Pancreas (tissue), 10 donors: Measurements from ENCODE around the gene PSMD13. TPM values are rescaled to one million over a fixed set of nuclear protein-coding genes. Genes with fewer than 3 reads are reported as not detected.

Source experiments
- ATAC-seq, 4 donors: fragments of 200-7000 bp; cut with Tn5 transposase; one replicate each; pipeline versions ENCODE4 v1.8.0 to v1.9.1; 2020; ENCODE audit warnings: mild to moderate bottlenecking in 4 of 4, moderate library complexity in 4 of 4
- DNase-seq, 6 donors: peaks; one replicate each; pipeline ENCODE4 v3.0.0-alpha.2; 2020
- FAIRE-seq: peaks from 2 replicates; lab custom pipeline; 2012; peaks lifted over from hg19 to GRCh38; lab: Jason Lieb, UNC
- H3K27ac ChIP-seq, 4 donors: fragments of 200-600 bp; sonication (generic); 1 replicate in 3 of 4; 2 replicates in 1 of 4; pipeline versions ENCODE4 v1.5.0 to v1.8.0; 2020
- H3K27me3 ChIP-seq, 4 donors: fragments of 200-600 bp; one replicate each; pipeline ENCODE4 v1.8.0; 2021
- H3K36me3 ChIP-seq, 3 donors: fragments of 200-600 bp; sonication (generic) in 1 of 3; one replicate each; pipeline versions ENCODE4 v1.5.0 to v1.8.0; 2020 to 2021
- H3K4me1 ChIP-seq, 3 donors: fragments of 200-600 bp; one replicate each; pipeline ENCODE4 v1.8.0; 2021
- H3K4me3 ChIP-seq, 4 donors: fragments of 200-600 bp; sonication (generic) in 2 of 4; one replicate each; pipeline versions ENCODE4 v1.5.0 to v1.8.0; 2020 to 2021
- H3K9me3 ChIP-seq, 4 donors: fragments of 200-600 bp; one replicate each; pipeline ENCODE4 v1.8.0; 2021
- WGBS, 2 donors: extraction: QIAGEN DNeasy Blood & Tissue Kit; methylation state at CpG; one replicate each; pipeline ENCODE4 v1.1.7; 2013; 5-methylcytosine and 5-hydroxymethylcytosine counted together
- intact Hi-C, 3 donors: fragments of 100-400 bp; cut with DNase I; formaldehyde crosslinking; loops; one replicate each; pipeline versions ENCODE4 v1.11.1 to v1.14.2; 2022
- polyA plus RNA-seq, 2 donors: library from polyadenylated mRNA; stranded (reverse); fragments of 200-250 nt; gene quantifications; one replicate each; pipeline ENCODE4 v1.2.3, GENCODE V29; 2013
- total RNA-seq, 6 donors: library from RNA; stranded (reverse); fragmentation: NEBNext Ultra II Directional in 4 of 6; extraction: Animal tissue kit (Norgen Biotek cat#: 25700) in 4 of 6; gene quantifications; one replicate each; pipeline versions ENCODE4 v1.2.1 to v1.2.4, GENCODE V29; 2021 to 2023
- TF ChIP-seq, protein P1 (sequence below), 4 donors: fragments of 200-600 bp; sonication (generic) in 3 of 4; IDR thresholded peaks; one replicate each; pipeline versions ENCODE4 v1.5.0 to v1.8.0; 2021; ENCODE audit warnings: antibody characterized with exemption in 4 of 4
- donor health status: healthy with polysubstance abuse.
- donor health status: DM: no; HTN: no; CAD: no; lungs with moderate emphysema.
- donor health status: DM: no; HTN: no; CAD: no.
- donor health status: control.
- donor health status: control.
- donor health status: Bipolar disorder and iron deficiency.
- donor health status: DM: yes; HTN: yes; CAD: no.
- donor health status: DM: no; HTN: no; CAD: no.
- donor health status: DM: no; HTN: no; CAD: no.
- donor health status: DM: yes; HTN: yes; CAD: no.

The PSMD13 gene
- total and polyA plus RNA-seq, 8 donors = 35.5 to 118 (median 47.0) TPM

DNA sequence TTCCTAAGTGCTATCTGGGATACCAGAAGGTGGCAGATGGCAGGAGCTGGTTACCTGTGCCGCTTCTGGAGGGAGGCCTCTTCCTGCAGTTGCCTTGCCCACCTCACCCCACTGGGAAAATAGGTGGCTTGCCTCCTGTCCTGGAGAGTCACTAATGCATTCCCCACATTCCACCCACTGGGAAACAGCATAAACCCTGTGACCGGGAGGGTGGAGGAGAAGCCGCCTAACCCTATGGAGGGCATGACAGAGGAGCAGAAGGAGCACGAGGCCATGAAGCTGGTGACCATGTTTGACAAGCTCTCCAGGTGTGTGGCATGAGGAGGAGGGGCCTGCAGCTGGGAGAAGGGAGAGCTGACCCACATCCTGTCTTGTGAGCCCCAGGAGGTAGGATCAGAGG lies 23.7 kb upstream of the PSMD13 start:
- H3K4me1 ChIP-seq = peaks cover 10 to 13% (median 13%) of the 10 kb centered on the region in 3 donors
- 87 to 89% methylated on average over 4 of the region's 4 CpGs for WGBS, 2 donors
- no peak overlapping the region for H3K4me3 ChIP-seq
- no peaks in the 10 kb centered on the region for H3K27me3 ChIP-seq
- H3K27ac ChIP-seq = no peak overlapping the region
- no peak for ATAC-seq
- FAIRE-seq = no peak
- H3K9me3 ChIP-seq = no peaks in the 10 kb centered on the region
- H3K36me3 ChIP-seq = peaks cover 0 to 49% (median 33%) of the 10 kb centered on the region in 3 donors
- intact Hi-C loops = no loop called here
- TF ChIP-seq, protein P1, sequence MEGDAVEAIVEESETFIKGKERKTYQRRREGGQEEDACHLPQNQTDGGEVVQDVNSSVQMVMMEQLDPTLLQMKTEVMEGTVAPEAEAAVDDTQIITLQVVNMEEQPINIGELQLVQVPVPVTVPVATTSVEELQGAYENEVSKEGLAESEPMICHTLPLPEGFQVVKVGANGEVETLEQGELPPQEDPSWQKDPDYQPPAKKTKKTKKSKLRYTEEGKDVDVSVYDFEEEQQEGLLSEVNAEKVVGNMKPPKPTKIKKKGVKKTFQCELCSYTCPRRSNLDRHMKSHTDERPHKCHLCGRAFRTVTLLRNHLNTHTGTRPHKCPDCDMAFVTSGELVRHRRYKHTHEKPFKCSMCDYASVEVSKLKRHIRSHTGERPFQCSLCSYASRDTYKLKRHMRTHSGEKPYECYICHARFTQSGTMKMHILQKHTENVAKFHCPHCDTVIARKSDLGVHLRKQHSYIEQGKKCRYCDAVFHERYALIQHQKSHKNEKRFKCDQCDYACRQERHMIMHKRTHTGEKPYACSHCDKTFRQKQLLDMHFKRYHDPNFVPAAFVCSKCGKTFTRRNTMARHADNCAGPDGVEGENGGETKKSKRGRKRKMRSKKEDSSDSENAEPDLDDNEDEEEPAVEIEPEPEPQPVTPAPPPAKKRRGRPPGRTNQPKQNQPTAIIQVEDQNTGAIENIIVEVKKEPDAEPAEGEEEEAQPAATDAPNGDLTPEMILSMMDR (IDR thresholded peaks at IDR 0.05) = no peak
- DNase-seq = peak in 1 of 6 donors; percentile 26

DNA sequence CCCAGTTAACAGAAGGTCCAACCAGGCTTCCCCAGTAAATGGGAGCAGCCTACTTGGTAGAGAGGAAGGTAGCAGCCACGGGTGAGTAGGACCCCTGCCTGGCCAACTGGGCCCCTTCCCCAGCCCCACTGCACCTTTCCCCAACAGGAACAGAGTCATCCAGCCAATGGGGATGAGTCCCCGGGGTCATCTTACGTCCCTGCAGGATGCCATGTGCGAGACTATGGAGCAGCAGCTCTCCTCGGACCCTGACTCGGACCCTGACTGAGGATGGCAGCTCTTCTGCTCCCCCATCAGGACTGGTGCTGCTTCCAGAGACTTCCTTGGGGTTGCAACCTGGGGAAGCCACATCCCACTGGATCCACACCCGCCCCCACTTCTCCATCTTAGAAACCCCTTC lies 22.7 kb upstream of the PSMD13 start:
- 83 to 92% methylated on average over 5 to 7 of the region's 7 CpGs for WGBS, 2 donors
- TF ChIP-seq, protein P1 (IDR thresholded peaks at IDR 0.05) = no peak
- Histone ChIP-seq H3K36me3 (peaks cover 0 to 49% (median 33%) of the 10 kb centered on the region in 3 donors), H3K4me3 (no peak overlapping the region), H3K4me1 (peaks cover 10 to 13% (median 13%) of the 10 kb centered on the region in 3 donors), H3K27me3 (no peaks in the 10 kb centered on the region), H3K27ac (no peak overlapping the region), H3K9me3 (no peaks in the 10 kb centered on the region)
- DNase-seq (peak in 2 of 6 donors; percentile 6 to 22), FAIRE-seq (no peak), ATAC-seq (no peak)
- intact Hi-C loops = no loop called here

DNA sequence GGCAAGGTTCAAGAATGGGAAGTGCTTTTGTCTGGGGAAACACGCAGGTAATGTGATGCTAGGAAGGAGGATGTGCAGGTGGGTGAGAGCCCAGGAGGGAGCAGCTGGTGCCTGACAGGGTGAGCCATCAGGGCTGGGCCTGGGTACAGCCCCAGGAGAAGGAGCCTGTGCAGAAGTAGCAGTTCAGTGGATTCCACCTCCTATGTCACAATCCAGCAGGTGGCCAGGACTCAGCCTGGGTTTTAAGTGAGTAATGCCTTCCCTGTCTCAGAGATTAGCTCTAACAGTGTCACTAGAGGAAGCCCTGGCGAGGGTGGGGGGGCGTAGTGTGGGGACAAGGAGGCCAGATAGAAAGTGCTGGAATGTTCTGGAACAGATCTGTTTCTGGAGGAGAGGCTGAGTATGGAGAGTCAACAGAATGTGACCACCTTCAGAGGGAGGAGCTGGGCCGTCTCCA lies 21.2 kb upstream of the PSMD13 start:
- FAIRE-seq = no peak
- Histone ChIP-seq H3K4me1 (no peaks in the 10 kb centered on the region), H3K27me3 (no peaks in the 10 kb centered on the region), H3K36me3 (peaks cover 0 to 49% (median 33%) of the 10 kb centered on the region in 3 donors), H3K9me3 (no peaks in the 10 kb centered on the region), H3K27ac (no peak overlapping the region), H3K4me3 (no peak overlapping the region)
- intact Hi-C loops = no loop called here
- WGBS, 2 donors = 74 to 80% methylated on average over 4 of the region's 4 CpGs
- TF ChIP-seq, protein P1 (IDR thresholded peaks at IDR 0.05) = no peak
- DNase-seq = peak in 2 of 6 donors; percentile 8 to 26
- peak in 2 of 4 donors; percentile 11 to 22 for ATAC-seq

DNA sequence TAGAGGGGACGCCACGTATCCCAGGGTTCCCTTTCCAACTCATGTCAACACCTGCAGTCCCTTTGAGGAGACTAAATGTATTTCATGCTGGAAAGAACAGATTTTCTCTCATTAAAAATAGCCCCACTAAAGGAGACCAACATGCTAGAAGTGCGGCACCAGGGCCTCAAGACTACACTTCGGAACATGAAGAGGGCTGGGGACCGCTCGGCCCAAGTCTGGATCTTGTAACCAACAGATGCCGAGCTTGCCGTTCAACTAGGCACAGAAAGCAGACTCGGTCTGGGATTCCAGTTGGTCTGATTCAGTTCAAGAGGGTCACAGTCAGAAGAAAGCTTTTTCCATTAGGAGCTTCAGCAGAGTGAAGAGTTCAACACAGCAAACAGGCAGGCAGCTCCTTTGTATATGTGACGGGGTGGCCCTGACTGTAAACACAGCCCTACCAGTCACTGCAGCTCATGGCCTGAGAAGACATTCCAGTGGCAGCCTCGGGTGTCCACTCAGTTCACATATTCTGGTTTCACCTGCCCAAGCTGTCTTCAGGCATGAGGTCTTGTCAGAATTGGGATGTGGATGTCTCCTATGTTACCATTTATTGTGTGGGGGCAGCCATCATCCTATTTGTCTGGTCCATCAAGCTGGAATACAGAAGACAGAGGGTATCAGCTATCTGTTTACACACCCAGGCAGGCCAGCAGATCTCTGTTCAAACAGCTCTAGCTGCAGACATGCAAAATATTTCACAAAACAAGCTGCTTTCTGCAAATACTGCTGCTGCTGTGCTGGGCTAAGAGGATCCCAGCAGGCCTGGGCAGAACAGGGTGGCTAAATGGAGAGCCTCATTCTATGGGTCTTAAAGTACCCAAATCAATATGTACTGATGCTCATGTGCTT lies 20.4 kb upstream of the PSMD13 start:
- TF ChIP-seq, protein P1 (IDR thresholded peaks at IDR 0.05) = no peak
- Histone ChIP-seq H3K27me3 (no peaks in the 10 kb centered on the region), H3K36me3 (peaks cover 0 to 45% (median 30%) of the 10 kb centered on the region in 3 donors), H3K4me3 (no peak overlapping the region), H3K27ac (no peak overlapping the region), H3K4me1 (no peaks in the 10 kb centered on the region), H3K9me3 (no peaks in the 10 kb centered on the region)
- WGBS, 2 donors = 84 to 87% methylated on average over 11 of the region's 11 CpGs
- DNase-seq (peak in 1 of 6 donors; percentile 21), FAIRE-seq (no peak), ATAC-seq (peak in 2 of 4 donors; percentile 6 to 20)
- intact Hi-C loops = no loop called here
